Measurements from ENCODE around the gene BIN2. TPM values are rescaled to one million over a fixed set of nuclear protein-coding genes. Genes with fewer than 3 reads are reported as not detected.
"Not testable (repeated sequence)": the region's sequence is repeated elsewhere in the genome, so short reads cannot be mapped to it uniquely, and the experiment has no call there.

BIN2 gene
- total and polyA plus RNA-seq, 2 experiments from 2014 or later: not detected

DNA sequence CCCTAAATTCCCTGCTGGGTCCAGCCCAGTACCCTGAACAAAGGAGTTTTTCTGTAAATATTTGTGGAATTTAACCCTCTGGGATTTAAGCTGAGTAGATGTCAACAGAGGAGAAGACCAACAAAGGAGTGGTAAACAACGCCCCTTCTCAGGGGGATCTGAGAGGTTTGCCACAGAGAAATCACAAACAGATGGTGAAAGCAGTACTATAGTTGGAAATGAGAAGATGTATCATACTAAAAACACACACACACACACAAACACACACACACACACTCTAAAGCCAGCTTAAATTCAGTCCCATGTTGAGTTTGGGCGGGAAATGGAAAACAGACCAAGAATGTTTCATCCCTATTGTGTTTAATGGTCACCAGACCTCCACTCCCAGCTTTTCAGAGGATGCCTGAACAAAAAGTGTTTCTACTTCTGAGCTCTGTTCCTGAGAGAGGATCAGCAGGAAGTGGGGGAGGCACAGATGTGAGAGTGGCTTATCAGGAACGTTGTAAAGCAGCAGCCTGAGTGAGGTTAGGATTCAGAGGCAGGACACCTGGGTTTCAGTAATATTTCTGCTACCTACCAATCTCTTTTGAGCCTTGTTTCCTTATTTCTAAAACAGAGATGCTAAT is 3.2 kb downstream of the BIN2 start:
- DNase-seq: peak; percentile 25
- Histone ChIP-seq H3K4me3 (no peak overlapping the region), H3K4me2 (ENCODE audit: unreplicated experiment) (peak overlapping the region; percentile 34), H3K27ac (no peak overlapping the region), H3K36me3 (ENCODE audit: low read depth) (no peaks in the 10 kb centered on the region), H3K9me2 (ENCODE audit: insufficient read depth) (no peaks in the 10 kb centered on the region), H3K4me1 (ENCODE audit: insufficient read depth) (peaks cover 9% of the 10 kb centered on the region), H3K27me3 (replicated peaks; ENCODE audit: insufficient read depth) (no peaks in the 10 kb centered on the region), H3K79me2 (ENCODE audit: insufficient read depth) (no peaks in the 10 kb centered on the region), H2AFZ (peak overlapping the region; percentile 71), H3K9me3 (ENCODE audit: low read depth) (no peaks in the 10 kb centered on the region), H3K9ac (no peak overlapping the region), H3F3A (ENCODE audit: insufficient read depth) (no peaks in the 10 kb centered on the region), H4K20me1 (ENCODE audit: insufficient read depth) (no peaks in the 10 kb centered on the region)
- WGBS, 2 experiments (ENCODE audit: low coverage in 1 of 2, low lambda C conversion rate in 2 of 2, missing lambda C conversion rate in 2 of 2): 3 to 5% methylated on average over 3 of the region's 3 CpGs
- TF ChIP-seq EZH2 (IDR thresholded peaks at IDR 0.05; ENCODE audit: insufficient read depth, poor library complexity, severe bottlenecking): no peak
- TF ChIP-seq EZH2phosphoT487 (IDR thresholded peaks at IDR 0.05; ENCODE audit: insufficient read depth, low read depth): no peak
- in situ Hi-C loops (cut with MboI): no loop called here

DNA sequence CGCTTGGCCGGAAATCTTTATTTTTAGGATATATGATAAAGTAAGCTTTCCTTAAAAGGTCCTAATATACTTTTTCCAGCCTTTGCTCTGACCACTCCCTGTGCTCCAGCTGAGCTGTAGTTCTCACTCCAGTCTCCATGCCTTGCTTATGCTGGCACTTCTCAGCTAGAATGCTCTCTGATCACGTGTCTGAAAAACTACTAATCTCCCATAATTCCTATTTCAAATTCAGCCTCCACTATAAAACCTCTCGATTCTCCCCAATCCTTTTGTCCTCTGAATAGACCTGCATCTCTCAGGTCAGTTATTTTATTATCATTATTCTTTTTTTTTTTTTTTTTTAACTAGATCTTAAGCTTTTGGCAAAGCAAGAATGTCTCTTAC is 3.7 kb downstream of the BIN2 start:
- Histone ChIP-seq H3K9ac (no peak overlapping the region), H3K9me2 (ENCODE audit: insufficient read depth) (no peaks in the 10 kb centered on the region), H3K4me2 (ENCODE audit: unreplicated experiment) (no peak overlapping the region), H3K36me3 (ENCODE audit: low read depth) (no peaks in the 10 kb centered on the region), H2AFZ (peak overlapping the region; percentile 71; the same call in 1 of the 2 replicates), H4K20me1 (ENCODE audit: insufficient read depth) (no peaks in the 10 kb centered on the region), H3K27ac (no peak overlapping the region), H3K4me1 (ENCODE audit: insufficient read depth) (peaks cover 9% of the 10 kb centered on the region), H3K9me3 (ENCODE audit: low read depth) (no peaks in the 10 kb centered on the region), H3K79me2 (ENCODE audit: insufficient read depth) (no peaks in the 10 kb centered on the region), H3F3A (ENCODE audit: insufficient read depth) (no peaks in the 10 kb centered on the region), H3K27me3 (replicated peaks; ENCODE audit: insufficient read depth) (no peaks in the 10 kb centered on the region), H3K4me3 (no peak overlapping the region)
- DNase-seq: peak; percentile 15
- in situ Hi-C loops (cut with MboI): no loop called here
- TF ChIP-seq EZH2phosphoT487 (IDR thresholded peaks at IDR 0.05; ENCODE audit: insufficient read depth, low read depth) (no peak), EZH2 (IDR thresholded peaks at IDR 0.05; ENCODE audit: insufficient read depth, poor library complexity, severe bottlenecking) (no peak)
- WGBS, 2 experiments (ENCODE audit: low coverage in 1 of 2, low lambda C conversion rate in 2 of 2, missing lambda C conversion rate in 2 of 2): 41 to 42% methylated on average over 4 of the region's 4 CpGs

DNA sequence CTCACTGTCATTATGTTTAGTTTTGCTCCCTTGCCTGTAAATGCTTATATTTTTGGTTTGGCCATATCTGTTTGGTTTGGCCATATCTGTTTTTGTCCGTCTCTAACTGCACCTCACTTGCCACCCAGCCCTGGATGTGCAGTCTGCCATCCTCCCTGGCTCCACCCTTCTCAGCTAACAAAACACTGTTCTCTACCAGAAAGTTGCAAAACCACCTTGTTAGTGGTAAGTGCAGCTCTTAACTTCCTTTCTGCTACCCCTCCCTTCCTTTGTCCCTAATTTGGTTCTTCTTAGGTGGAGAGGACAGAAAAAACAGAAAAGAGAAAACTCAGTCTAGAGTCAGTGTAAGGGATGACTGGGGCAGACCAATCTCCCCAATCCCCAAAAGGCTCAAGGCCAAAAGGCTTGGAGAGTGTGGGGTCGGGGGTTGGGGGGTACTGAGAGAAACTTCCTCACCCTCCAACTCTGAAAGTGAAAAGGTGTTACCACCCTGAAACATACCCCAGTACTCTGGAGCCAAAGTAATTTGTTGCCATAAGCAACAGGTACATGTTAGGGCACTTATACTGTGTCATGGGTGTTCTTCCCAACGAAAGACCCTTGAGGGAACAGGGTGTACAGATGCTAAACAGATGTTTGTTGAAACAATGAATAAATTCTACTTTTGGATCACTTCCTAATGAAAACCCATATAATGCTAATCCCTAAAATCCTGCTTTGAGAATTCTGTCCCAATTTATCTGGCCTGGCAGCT is 5.0 kb downstream of the BIN2 start:
- no peak overlapping the region for H3K4me2 ChIP-seq (ENCODE audit: unreplicated experiment)
- H3K27ac ChIP-seq: no peak overlapping the region
- no peaks in the 10 kb centered on the region for H3K79me2 ChIP-seq (ENCODE audit: insufficient read depth)
- H3K4me3 ChIP-seq: no peak overlapping the region
- no peaks in the 10 kb centered on the region for H3K9me2 ChIP-seq (ENCODE audit: insufficient read depth)
- no peaks in the 10 kb centered on the region for H3F3A ChIP-seq (ENCODE audit: insufficient read depth)
- H3K9ac ChIP-seq: no peak overlapping the region
- H3K36me3 ChIP-seq (ENCODE audit: low read depth): no peaks in the 10 kb centered on the region
- TF ChIP-seq EZH2 (IDR thresholded peaks at IDR 0.05; ENCODE audit: insufficient read depth, poor library complexity, severe bottlenecking) (no peak), EZH2phosphoT487 (IDR thresholded peaks at IDR 0.05; ENCODE audit: insufficient read depth, low read depth) (no peak)
- no peaks in the 10 kb centered on the region for H4K20me1 ChIP-seq (ENCODE audit: insufficient read depth)
- no peaks in the 10 kb centered on the region for H3K27me3 ChIP-seq (replicated peaks; ENCODE audit: insufficient read depth)
- H2AFZ ChIP-seq: peak overlapping the region; percentile 29
- H3K4me1 ChIP-seq (ENCODE audit: insufficient read depth): peaks cover 9% of the 10 kb centered on the region
- H3K9me3 ChIP-seq (ENCODE audit: low read depth): no peaks in the 10 kb centered on the region
- in situ Hi-C loops (cut with MboI): no loop called here
- 63 to 72% methylated on average over 3 of the region's 3 CpGs for WGBS, 2 experiments (ENCODE audit: low coverage in 1 of 2, low lambda C conversion rate in 2 of 2, missing lambda C conversion rate in 2 of 2)
- DNase-seq: no peak

DNA sequence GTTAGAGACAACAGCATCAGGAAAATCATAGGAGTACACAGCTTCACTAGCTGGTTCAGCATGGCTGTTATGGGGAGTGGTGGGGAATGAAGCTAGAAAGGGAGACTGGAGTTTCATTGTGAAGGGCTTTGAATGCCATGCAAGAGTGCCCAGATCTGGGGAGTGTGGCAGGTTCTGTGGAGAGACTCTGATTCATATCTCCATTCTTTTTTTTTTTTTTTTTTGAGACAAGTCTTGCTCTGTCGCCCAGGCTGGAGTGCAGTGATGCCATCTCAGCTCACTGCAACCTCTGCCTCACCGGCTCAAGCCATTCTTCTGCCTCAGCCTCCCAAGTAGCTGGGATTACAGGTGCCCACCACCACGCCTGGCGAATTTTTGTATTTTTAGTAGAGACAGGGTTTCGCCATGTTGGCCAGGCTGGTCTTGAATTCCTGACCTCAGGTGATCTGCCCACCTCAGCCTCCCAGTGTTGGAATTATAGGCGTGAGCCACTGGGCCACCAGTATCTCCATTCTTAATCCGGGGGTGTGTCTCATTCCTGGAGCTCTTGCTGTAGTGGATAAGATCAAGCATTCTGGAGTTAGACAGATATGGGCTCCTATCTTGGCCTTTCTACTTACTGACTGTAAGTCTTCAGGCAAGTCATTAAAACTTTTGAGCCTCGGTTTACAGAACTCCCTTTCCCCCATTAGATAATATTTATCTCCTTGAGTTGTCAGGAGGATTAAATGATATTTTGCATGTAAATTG is 5.7 kb downstream of the BIN2 start:
- DNase-seq; in situ Hi-C loops (cut with MboI); H3K36me3 ChIP-seq (ENCODE audit: low read depth); H3K79me2 ChIP-seq (ENCODE audit: insufficient read depth); H3K9ac ChIP-seq; H3K4me1 ChIP-seq (ENCODE audit: insufficient read depth); H3K4me2 ChIP-seq (ENCODE audit: unreplicated experiment); H3K4me3 ChIP-seq; H3K9me3 ChIP-seq (ENCODE audit: low read depth); H3K27ac ChIP-seq; H3K9me2 ChIP-seq (ENCODE audit: insufficient read depth); H3F3A ChIP-seq (ENCODE audit: insufficient read depth); H4K20me1 ChIP-seq (ENCODE audit: insufficient read depth); H3K27me3 ChIP-seq (replicated peaks; ENCODE audit: insufficient read depth): not testable (repeated sequence)
- 90% methylated on average over 8 of the region's 8 CpGs for WGBS, 2 experiments (ENCODE audit: low coverage in 1 of 2, low lambda C conversion rate in 2 of 2, missing lambda C conversion rate in 2 of 2)
- H2AFZ ChIP-seq: peak overlapping the region; percentile 29; the same call in 1 of the 2 replicates
